CD4-positive, alpha-beta T cell (primary cell): ENCODE measurements around the gene GLCCI1. TPM values are rescaled to one million over a fixed set of nuclear protein-coding genes. Genes with fewer than 3 reads are reported as not detected.

Source experiments
- ATAC-seq: fragments of 200-7000 bp; cut with Tn5 transposase; one replicate; pipeline ENCODE4 v1.10.0; 2022; ENCODE audit warnings: mild to moderate bottlenecking; ENCODE audit not compliant: poor library complexity
- CTCF ChIA-PET: fragments of 350-600 bp; sonication (Branson Sonifier 250); formaldehyde crosslinking; loops from one replicate; lab custom pipeline; 2021; ENCODE audit warnings: antibody characterized with exemption, inconsistent platforms; lab: Charles Lee
- POLR2A ChIA-PET: fragments of 350-600 bp; sonication (Branson Sonifier 250); formaldehyde crosslinking; loops from one replicate; lab custom pipeline; 2021; ENCODE audit warnings: antibody characterized with exemption, inconsistent platforms; lab: Charles Lee
- DNase-seq, 14 experiments: peaks; one replicate each; pipeline ENCODE4 v3.0.0-alpha.2; 2013 to 2020; ENCODE audit warnings: mixed read lengths in 2 of 14
- H3K27ac ChIP-seq, 2 donors: one replicate each; pipeline versions ENCODE4 v1.5.1 to v1.7.0; 2013; ENCODE audit warnings: low read length in 2 of 2, low read depth in 1 of 2, mild to moderate bottlenecking in 1 of 2
- H3K27me3 ChIP-seq, 2 experiments: 1 replicate in 1 of 2; 2 replicates in 1 of 2; pipeline versions ENCODE4 v1.6.1 to v1.7.0; 2013; ENCODE audit warnings: low read length in 2 of 2, control low read depth in 1 of 2, mild to moderate bottlenecking in 1 of 2, moderate library complexity in 1 of 2; ENCODE audit not compliant: insufficient read depth in 2 of 2, control insufficient read depth in 1 of 2
- H3K36me3 ChIP-seq: one replicate; pipeline ENCODE4 v1.6.1; 2013; ENCODE audit warnings: low read length, control low read depth; ENCODE audit not compliant: insufficient read depth
- H3K4me1 ChIP-seq: one replicate; pipeline ENCODE4 v1.6.1; 2013; ENCODE audit warnings: low read length, control low read depth; ENCODE audit not compliant: insufficient read depth
- H3K4me3 ChIP-seq: one replicate; pipeline ENCODE4 v1.5.1; 2013; ENCODE audit warnings: mild to moderate bottlenecking, low read length, moderate library complexity
- H3K9me3 ChIP-seq, 2 experiments: 1 replicate in 1 of 2; 2 replicates in 1 of 2; pipeline versions ENCODE4 v1.6.1 to v1.7.0; 2013; ENCODE audit warnings: low read length in 2 of 2, mild to moderate bottlenecking in 2 of 2, control low read depth in 1 of 2, moderate library complexity in 1 of 2; ENCODE audit not compliant: control insufficient read depth in 1 of 2, insufficient read depth in 1 of 2
- H3K27ac Mint-ChIP-seq: one replicate; pipeline ENCODE4 v1.8.0; 2020; ENCODE audit warnings: mixed read lengths
- H3K27me3 Mint-ChIP-seq: one replicate; pipeline ENCODE4 v1.8.0; 2021; ENCODE audit warnings: mixed read lengths
- H3K36me3 Mint-ChIP-seq: one replicate; pipeline ENCODE4 v1.8.0; 2021; ENCODE audit warnings: low read depth, mixed read lengths
- H3K4me1 Mint-ChIP-seq: one replicate; pipeline ENCODE4 v1.8.0; 2021; ENCODE audit warnings: low read depth, mixed read lengths
- H3K4me3 Mint-ChIP-seq: one replicate; pipeline ENCODE4 v1.8.0; 2020; ENCODE audit warnings: mild to moderate bottlenecking, mixed read lengths
- H3K9me3 Mint-ChIP-seq: one replicate; pipeline ENCODE4 v1.8.0; 2020; ENCODE audit warnings: mixed read lengths
- intact Hi-C, 2 experiments: fragments of 100-400 bp; cut with DNase I in 1 of 2; cut with micrococcal nuclease in 1 of 2; formaldehyde crosslinking; loops; one replicate each; pipeline versions ENCODE4 v1.15.1 to v1.9.0; 2023 to 2025; cut with DNase I, micrococcal nuclease
- total RNA-seq, 174 experiments: library from RNA in 2 of 174; stranded (reverse) in 2 of 174; gene quantifications; one replicate each; pipeline ENCODE4 v1.2.3 and lab custom pipeline; 2021 to 2026
- TF ChIP-seq, protein P1 (sequence below): fragments of 200-600 bp; IDR thresholded peaks from one replicate; pipeline ENCODE4 v1.8.0; 2022; ENCODE audit warnings: antibody characterized with exemption, mild to moderate bottlenecking

The GLCCI1 gene
- total RNA-seq, 2 experiments from 2014 or later = 22.2 to 22.3 TPM

DNA sequence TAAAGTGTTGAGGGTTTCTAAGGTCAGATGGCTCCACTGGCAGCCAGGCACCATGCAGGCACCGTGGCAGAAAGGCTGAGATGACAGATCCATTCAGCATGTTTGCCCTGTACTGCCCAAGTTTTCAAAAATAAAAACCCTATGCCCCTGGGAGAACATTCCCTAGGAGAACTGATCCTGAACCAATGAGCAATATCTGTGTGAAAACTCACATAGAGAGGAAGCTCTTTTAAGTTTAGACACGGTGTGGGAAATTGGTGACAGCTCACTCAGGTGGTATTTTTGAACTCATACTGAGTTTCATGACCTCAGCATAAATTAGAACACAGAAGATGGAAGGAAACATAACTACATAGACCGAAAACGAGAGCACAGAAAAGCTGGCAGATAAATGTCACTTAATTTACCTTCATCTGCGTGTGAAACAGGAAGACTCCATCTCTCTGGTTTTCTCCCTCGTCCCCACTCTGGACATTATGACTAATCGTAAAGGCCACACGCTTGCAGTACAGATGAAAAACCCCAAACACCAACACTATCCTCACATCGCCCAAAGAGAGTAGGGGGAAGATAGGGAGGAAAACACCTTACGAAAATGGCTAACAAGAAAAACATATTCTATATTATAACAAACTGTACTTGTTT is 165.6 kb downstream of the GLCCI1 start:
- POLR2A ChIA-PET = interaction anchor here (0.6 to 3.6 kb wide), 11 partner anchors 9 to 494 kb away, joined by 3 to 36 read pairs (median 4); partner anchors contain the start of genes GLCCI1 and UMAD1
- Histone ChIP-seq H3K36me3 (no peaks in the 10 kb centered on the region), H3K9me3 (no peaks in the 10 kb centered on the region), H3K27me3 (no peaks in the 10 kb centered on the region), H3K27ac (peak overlapping the region; percentile 36 to 79), H3K4me3 (no peak overlapping the region), H3K4me1 (peaks cover 56% of the 10 kb centered on the region)
- H3K4me1 Mint-ChIP-seq = peaks cover 79% of the 10 kb centered on the region
- H3K9me3 Mint-ChIP-seq = no peaks in the 10 kb centered on the region
- peak overlapping the region; percentile 96 for H3K27ac Mint-ChIP-seq
- H3K36me3 Mint-ChIP-seq = no peaks in the 10 kb centered on the region
- intact Hi-C loops = loop anchor here (1.0 to 5.0 kb wide), 5 partner anchors 8 to 452 kb away; partner anchors contain the start of gene GLCCI1 (in 1 of the 2)
- ATAC-seq (peak; percentile 33), DNase-seq (peak in 4 of 14 experiments; percentile 34 to 73 (median 64))
- TF ChIP-seq, protein P1, sequence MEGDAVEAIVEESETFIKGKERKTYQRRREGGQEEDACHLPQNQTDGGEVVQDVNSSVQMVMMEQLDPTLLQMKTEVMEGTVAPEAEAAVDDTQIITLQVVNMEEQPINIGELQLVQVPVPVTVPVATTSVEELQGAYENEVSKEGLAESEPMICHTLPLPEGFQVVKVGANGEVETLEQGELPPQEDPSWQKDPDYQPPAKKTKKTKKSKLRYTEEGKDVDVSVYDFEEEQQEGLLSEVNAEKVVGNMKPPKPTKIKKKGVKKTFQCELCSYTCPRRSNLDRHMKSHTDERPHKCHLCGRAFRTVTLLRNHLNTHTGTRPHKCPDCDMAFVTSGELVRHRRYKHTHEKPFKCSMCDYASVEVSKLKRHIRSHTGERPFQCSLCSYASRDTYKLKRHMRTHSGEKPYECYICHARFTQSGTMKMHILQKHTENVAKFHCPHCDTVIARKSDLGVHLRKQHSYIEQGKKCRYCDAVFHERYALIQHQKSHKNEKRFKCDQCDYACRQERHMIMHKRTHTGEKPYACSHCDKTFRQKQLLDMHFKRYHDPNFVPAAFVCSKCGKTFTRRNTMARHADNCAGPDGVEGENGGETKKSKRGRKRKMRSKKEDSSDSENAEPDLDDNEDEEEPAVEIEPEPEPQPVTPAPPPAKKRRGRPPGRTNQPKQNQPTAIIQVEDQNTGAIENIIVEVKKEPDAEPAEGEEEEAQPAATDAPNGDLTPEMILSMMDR = no peak
- peak overlapping the region; percentile 25 for H3K4me3 Mint-ChIP-seq
- H3K27me3 Mint-ChIP-seq = no peaks in the 10 kb centered on the region
- CTCF ChIA-PET = interaction anchor here (1.1 to 3.0 kb wide), 3 partner anchors 9 to 166 kb away, joined by 3 to 14 read pairs (median 5); no protein-coding TSS in a partner anchor

DNA sequence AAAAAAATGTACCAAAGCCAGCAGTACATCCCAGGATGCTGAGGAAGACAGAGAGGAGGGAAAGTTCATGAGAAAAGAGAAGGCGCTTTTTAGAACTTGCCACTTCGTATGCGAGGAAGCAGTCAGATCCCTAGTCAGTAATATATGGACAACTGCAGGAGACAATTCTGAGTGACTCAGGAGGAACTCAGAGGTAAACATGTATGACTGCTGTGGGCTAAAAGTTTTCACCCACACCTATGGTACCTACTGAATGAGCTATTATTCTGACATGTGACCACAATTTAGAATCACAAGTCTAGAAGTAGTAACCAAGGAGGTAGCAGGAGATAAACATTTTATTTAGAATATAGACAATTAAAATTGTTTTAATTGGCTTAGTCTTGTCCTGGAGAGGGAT is 166.8 kb downstream of the GLCCI1 start:
- Histone ChIP-seq H3K4me3 (no peak overlapping the region), H3K27me3 (no peaks in the 10 kb centered on the region), H3K36me3 (no peaks in the 10 kb centered on the region), H3K27ac (no peak overlapping the region), H3K4me1 (peaks cover 47% of the 10 kb centered on the region), H3K9me3 (no peaks in the 10 kb centered on the region)
- no peaks in the 10 kb centered on the region for H3K36me3 Mint-ChIP-seq
- no peak overlapping the region for H3K4me3 Mint-ChIP-seq
- TF ChIP-seq, protein P1 = no peak
- H3K27ac Mint-ChIP-seq = peak overlapping the region; percentile 96
- DNase-seq (no peak), ATAC-seq (no peak)
- peaks cover 80% of the 10 kb centered on the region for H3K4me1 Mint-ChIP-seq
- no peaks in the 10 kb centered on the region for H3K9me3 Mint-ChIP-seq
- ChIA-PET CTCF (interaction anchor here (0.9 to 3.0 kb wide), 3 partner anchors 10 to 55 kb away, joined by 3 to 14 read pairs (median 5); no protein-coding TSS in a partner anchor), POLR2A (interaction anchor here (2.0 to 3.6 kb wide), 2 partner anchors 8 to 10 kb away, joined by 8 to 36 read pairs; no protein-coding TSS in a partner anchor)
- no peaks in the 10 kb centered on the region for H3K27me3 Mint-ChIP-seq
- intact Hi-C loops = loop anchor here in 1 of 2 experiments (2.0 kb wide), 1 partner anchor 167 kb away; the partner anchor contains the start of gene GLCCI1

DNA sequence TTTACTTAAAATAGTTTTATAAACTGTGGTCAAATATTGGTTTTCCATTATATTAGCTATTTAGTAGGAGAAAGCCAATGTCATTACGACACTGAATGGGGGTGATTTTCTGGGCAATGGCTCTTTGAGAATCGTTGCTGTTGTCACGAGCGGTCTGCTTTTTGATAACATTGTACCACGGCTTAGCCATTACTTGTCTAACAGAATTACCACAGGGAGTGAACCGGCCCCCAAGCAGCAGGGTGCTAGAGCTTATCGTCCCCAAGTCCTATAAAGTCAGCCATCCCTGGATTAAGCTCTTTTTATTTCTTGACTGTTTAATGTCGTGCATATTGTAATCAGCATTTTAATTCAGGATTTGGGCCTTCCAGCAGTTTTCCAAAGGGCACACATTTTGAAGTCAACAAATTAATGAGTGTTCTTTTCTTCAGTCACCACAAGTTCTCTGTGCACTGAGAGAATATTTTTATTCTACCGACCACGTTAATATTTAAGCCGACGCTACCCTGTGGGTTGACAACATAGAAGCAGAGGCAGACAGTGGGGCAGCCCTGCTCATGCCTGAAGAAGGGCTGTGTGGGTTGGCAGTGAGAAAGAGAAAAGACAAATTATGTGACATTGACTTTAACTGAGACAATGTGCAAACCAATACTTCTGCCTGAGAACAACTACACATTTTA is 167.6 kb downstream of the GLCCI1 start:
- ATAC-seq (no peak), DNase-seq (no peak)
- no peaks in the 10 kb centered on the region for H3K27me3 ChIP-seq
- intact Hi-C loops = no loop called here
- H3K27ac ChIP-seq = no peak overlapping the region
- H3K27ac Mint-ChIP-seq = peak overlapping the region; percentile 96
- no peak overlapping the region for H3K4me3 ChIP-seq
- no peak overlapping the region for H3K4me3 Mint-ChIP-seq
- H3K9me3 Mint-ChIP-seq = no peaks in the 10 kb centered on the region
- TF ChIP-seq, protein P1 = no peak
- H3K27me3 Mint-ChIP-seq = no peaks in the 10 kb centered on the region
- H3K4me1 ChIP-seq = peaks cover 45% of the 10 kb centered on the region
- no peaks in the 10 kb centered on the region for H3K36me3 Mint-ChIP-seq
- peaks cover 80% of the 10 kb centered on the region for H3K4me1 Mint-ChIP-seq
- ChIA-PET POLR2A (interaction anchor here (3.6 kb wide), 1 partner anchor 11 kb away, joined by 36 read pairs; no protein-coding TSS in a partner anchor), CTCF (interaction anchor here (1.8 to 3.0 kb wide), 2 partner anchors 11 to 54 kb away, joined by 5 to 14 read pairs; no protein-coding TSS in a partner anchor)
- no peaks in the 10 kb centered on the region for H3K36me3 ChIP-seq
- no peaks in the 10 kb centered on the region for H3K9me3 ChIP-seq
